HG02852 (cell line): ENCODE measurements around the gene RPS17.

Experiments
- ATAC-seq: cut with Tn5 transposase; IDR thresholded peaks from one replicate; pipeline ENCODE4 v1.9.1; 2021; ENCODE audit warnings: mild to moderate bottlenecking, moderate library complexity; ENCODE audit not compliant: unreplicated experiment

Gene RPS17

GRCh38 chr15:82540055-82540983, at the start of gene RPS17:
Gene RPS17, minus strand, starts transcription at chr15:82540457. Its CDS starts 29 bp downstream, at chr15:82540428.
- peak; percentile 89 for ATAC-seq

- ATAC-seq: no peak
Observed at GRCh38 chr15:82587805-82588204, 47.5 kb upstream of the RPS17 start.

GRCh38 chr15:82585072-82585471, 44.8 kb upstream of the RPS17 start:
- ATAC-seq: no peak

DNA sequence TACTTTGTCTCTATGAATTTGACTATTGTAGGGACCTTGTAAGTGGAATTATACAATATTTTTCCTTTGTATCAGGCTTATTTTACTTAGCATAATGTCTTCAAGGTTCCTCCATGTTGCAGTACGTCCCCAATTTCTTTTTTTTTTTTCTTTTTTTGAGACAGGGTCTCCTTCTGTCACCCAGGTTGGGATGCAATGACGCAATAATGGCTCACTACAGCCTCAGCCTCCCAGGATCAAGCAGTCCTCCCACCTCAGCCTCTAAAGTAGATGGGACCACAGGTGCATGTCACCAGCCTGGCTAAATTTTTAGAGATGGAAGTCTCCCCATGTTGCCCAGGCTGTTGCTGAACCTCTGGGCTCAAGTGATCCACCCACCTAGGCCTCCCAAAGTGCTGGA, 40.5 kb upstream of the RPS17 start:
- no peak for ATAC-seq

- ATAC-seq: no peak
Observed at GRCh38 chr15:82575335-82575734, 35.1 kb upstream of the RPS17 start.

- no peak for ATAC-seq
Observed at GRCh38 chr15:82572986-82573385, 32.7 kb upstream of the RPS17 start.

GRCh38 chr15:82572311-82572710, 32.1 kb upstream of the RPS17 start:
- ATAC-seq: no peak

DNA sequence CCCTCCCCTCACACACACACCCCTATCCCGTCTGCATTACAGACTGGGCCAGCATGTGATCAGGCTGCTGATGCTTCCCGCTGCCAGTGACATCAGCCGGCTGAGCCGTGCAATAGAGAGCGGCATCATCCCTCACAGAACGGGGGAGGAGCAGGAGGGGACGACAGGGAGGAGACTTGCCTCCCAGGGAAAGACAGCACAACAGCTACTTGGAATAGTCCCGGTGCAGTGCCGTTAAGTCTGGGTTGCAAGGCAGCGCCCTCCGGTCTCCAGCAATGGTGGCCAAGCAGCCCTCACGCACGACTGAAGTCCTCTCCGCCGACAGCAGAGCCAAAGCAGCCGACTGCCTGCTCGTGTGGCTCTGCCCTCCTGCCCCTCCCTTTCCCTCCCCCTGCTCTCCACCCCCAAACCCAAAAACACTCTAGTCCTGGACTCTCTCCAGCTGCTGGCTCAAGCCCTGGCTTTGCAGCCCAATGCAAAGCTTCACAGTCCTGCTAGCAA, 31.5 kb upstream of the RPS17 start:
- no peak for ATAC-seq

DNA sequence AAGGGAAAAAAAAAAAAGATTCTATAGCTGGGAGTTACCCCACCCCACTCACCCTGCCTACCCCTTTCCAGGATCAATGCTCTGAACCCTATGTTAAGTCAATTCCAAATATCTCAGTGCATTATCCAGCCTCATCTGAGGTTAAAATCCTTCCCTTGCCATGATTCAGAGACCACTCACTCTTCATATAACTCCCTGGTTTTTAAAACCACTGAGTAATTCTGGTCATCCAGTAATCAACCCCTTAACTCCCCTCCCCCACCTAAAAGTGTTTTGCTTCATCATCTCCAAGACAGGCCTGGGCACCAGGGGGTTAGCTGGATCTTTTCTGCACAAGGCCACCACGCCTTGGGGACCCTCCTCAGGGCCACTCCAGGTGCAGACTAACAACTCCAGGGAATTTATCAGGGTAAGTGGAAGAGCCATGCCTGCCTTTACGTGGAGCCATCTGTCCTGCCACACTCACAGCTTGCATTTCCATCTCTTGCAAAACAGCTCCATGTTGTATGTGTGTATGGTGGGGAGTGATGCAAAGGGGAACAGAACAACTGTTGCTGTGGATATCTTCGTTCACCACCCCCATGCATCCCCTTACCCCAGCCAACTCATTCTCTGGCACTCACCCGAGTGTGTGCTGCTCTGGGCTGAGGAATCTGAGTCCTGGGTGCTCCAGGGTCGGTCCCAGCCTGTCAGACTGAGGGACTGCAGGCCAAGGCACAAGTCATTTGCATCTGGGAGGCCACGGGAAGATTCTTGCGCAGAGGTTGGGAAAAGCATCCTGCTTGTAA, 30.7 kb upstream of the RPS17 start:
- no peak for ATAC-seq

DNA sequence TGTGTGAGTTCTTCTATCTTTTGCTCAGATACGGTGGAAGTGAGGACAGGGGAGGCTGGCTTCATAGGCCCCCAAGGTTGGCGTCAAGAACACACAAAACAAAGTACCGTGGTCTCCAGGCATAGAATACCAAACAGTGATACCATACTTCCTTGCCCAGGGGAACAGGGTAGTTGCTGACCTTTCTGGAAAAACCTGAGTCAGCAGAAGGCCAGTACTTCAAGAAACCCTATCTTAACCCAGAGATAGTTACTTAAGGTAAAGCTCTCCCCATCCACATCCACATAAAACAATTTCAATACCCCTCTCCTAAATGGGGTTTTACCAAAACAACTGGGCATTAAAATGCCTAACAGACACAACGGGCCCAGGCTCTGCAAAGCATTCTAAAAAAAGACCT, 29.6 kb upstream of the RPS17 start:
- no peak for ATAC-seq

DNA sequence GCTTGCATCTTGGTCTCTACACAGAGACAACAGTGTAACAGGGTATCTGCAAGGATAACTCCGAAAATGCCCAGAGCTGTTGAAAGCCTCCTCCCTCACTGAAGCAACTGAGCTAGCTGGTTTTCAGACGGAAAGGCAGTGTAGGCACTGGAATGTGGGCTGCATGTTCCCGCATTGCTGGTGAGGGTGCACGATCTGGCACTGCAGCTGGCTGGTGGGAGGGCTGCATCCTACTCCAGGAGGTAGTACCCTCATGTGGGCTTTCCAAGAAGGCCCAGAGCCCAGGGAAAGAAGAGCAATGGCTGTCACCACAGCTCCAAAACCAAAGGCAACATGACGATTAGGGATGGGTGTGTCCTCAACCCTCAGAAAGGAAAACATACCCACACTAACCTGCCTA, 28.7 kb upstream of the RPS17 start:
- no peak for ATAC-seq

- ATAC-seq: no peak
Observed at GRCh38 chr15:82567661-82568060, 27.4 kb upstream of the RPS17 start.

DNA sequence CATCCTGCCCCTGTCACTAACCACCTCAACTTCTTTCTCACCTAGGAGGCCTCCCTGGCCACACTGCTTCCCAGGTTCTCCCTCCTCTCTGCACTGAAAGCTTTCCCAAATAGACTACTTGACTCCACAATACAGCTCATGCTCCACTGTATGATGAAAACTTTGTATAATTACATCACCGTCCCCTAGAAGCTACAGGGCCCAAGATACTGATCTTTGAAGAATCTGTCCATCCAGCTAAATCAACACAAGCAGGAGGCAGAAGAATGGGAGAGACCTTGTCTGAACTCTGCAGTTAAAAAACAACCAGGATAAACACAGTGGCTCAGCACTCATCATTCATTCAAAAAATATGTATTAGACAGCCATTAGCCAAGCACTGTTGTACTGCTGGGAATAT, 26.4 kb upstream of the RPS17 start:
- ATAC-seq: no peak

GRCh38 chr15:82558502-82558901, 18.2 kb upstream of the RPS17 start:
- ATAC-seq: no peak

DNA sequence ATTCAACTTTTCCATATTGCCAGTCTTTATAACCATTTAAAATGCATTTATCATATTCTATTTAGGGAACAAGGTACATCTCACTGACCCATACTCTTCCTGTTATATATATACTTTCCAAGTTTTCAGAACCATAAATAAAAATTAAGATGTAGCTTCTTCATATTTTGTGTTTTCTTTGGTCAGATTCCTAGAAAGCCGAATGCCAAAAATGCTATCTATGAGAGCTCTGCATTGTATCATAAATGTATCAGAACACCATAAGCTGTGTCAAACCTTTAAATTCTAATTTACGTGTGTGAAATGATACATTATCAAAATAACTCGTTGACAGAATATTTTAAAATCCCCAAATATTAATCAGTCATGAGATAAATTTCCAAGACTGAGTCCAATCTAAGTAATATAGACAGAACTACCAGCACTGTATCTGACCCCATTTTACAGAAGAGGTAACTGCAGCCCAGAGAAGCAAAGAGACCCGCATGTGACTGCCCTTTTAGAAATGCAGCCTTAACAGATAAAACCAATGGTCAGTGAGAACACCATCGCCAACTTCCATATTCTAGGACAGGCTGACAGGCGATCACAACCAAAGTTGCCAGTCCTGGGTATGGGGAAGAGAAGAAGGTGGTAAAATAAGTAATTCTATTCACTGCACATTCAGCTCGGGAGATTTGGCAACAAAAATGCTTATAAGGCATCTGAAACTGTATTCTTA, 16.2 kb upstream of the RPS17 start:
- ATAC-seq: no peak

GRCh38 chr15:82554849-82555248, 14.6 kb upstream of the RPS17 start:
- no peak for ATAC-seq

- ATAC-seq: no peak
Observed at GRCh38 chr15:82554351-82554750, 14.1 kb upstream of the RPS17 start.

DNA sequence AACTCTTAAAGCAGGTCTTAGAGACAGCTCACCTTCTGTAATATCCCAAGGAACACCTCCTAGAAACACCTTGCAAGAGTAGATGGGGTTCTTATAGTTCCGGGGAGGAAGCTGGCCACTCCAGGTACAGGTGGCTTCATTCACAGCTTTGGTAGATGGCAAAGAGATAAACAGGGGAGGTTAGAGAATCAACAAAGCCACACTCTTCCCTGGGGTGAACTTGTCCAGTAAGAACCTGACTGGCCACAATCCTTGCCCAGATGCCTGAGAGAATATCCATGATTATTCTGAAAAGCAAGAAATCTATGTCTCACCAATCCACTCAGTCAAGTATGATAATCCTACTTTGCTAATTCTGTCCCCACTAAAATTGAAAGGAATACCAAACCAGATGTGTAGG, 13.6 kb upstream of the RPS17 start:
- no peak for ATAC-seq

DNA sequence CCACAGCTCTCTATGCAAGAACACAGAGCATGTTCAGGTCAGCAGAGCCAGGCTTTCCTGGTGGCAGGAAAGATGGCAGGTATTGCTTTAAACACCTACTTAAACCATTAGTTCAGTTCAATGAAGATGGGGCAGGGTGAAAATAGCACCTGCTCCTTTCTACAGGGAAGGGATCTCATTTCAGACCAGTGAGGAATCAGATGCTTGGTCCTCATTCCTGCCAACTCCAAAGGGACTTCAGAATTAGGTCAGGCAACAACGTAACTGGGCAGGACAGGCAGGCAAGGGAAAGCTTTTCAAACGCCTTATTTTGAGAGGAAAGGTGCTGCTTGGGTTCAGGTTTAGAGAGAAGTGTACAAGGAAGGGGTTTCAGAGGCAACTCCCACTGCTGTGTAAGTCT, 12.6 kb upstream of the RPS17 start:
- no peak for ATAC-seq

DNA sequence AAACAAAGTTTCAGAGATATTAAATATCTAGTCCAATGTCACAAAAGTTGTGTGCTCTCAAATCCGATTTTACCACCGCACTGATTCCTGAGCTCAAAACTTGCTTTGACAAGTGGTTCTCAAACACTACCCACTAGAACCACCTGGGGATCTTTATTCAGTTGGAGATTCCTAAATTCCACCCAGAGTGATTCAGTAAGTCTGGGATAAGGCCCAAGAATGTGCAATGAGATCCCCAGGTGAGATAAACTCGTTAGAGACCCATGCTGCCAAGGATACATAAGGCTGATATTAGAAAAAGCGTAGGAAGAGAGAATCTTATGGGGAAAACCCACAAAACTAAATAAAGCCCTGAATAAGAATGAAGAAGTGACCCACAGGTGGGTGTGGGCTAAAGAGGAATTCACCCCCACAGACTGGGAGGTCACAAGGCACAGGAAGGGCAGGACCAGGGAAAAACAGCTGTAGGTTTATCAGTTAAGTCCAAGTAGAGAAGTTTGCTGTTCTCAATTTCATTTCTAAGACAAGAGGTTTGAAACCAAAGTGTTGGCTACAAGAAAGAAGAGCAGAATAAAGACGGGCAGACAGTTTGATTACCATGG, 11.5 kb upstream of the RPS17 start:
- peak; percentile 68 for ATAC-seq

DNA sequence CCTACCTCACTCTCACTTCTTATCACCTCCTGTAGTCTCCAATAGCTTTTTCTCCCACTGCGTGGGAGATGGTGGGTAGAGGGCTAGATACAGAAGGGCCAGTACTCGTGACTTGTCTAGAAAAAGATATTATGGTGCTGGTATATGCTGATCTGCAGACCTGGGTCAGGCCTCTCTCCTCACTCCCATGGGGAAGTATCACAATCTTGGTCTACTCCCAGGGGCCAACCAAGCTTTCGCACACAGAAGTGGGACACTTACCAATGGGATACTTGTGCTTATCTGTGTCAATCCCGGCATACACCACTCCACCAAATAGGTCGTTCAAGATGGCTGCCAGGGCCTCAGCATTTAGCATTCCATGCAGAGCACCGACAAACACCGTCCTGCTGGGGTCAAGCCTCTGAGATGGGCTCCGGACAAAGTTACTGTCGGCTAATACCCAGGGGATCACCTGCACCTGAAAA, 9.0 kb upstream of the RPS17 start:
- no peak for ATAC-seq
